ENCODE measurements around the gene EPG5. TPM values are rescaled to one million over a fixed set of nuclear protein-coding genes. Genes with fewer than 3 reads are reported as not detected.

The EPG5 gene
- total and polyA plus RNA-seq, 7 experiments from 2014 or later: 6.3 to 54.8 (median 26.8) TPM

GRCh38 chr18:45984546-45985235, 17.6 kb upstream of the EPG5 start:
- CTCF ChIA-PET: no interaction called here
- no peaks in the 10 kb centered on the region for H3K27me3 ChIP-seq (ENCODE audit: control insufficient read depth in 2 of 2, insufficient read depth in 2 of 2, low read length in 2 of 2)
- H3K36me3 ChIP-seq (ENCODE audit: control insufficient read depth in 2 of 3, insufficient read depth in 3 of 3, low read length in 3 of 3): peaks cover 0 to 9% (median 0%) of the 10 kb centered on the region in 3 experiments
- H3K4me1 ChIP-seq (ENCODE audit: control insufficient read depth in 2 of 2, insufficient read depth in 2 of 2, low read length in 2 of 2): no peaks in the 10 kb centered on the region
- intact Hi-C loops (cut with micrococcal nuclease): no loop called here
- DNase-seq (no peak), ATAC-seq (no peak)
- no peaks in the 10 kb centered on the region for H3K27me3 Mint-ChIP-seq
- H3K36me3 Mint-ChIP-seq: peaks cover 9 to 30% (median 15%) of the 10 kb centered on the region in 5 donors
- POLR2A ChIA-PET: no interaction called here
- H3K27ac ChIP-seq (ENCODE audit: low read depth, low read length): no peak overlapping the region
- peak overlapping the region in 2 of 9 donors; percentile 1 to 11 for H3K27ac Mint-ChIP-seq
- no peak overlapping the region for H3K4me3 Mint-ChIP-seq
- H3K4me3 ChIP-seq (ENCODE audit: low read length): no peak overlapping the region
- H3K9me3 ChIP-seq (ENCODE audit: control insufficient read depth in 2 of 3, low read length in 3 of 3): no peaks in the 10 kb centered on the region
- H3K9me3 Mint-ChIP-seq: peaks cover 0 to 3% (median 0%) of the 10 kb centered on the region in 11 donors
- no peaks in the 10 kb centered on the region for H3K4me1 Mint-ChIP-seq

GRCh38 chr18:45981821-45982220, 14.7 kb upstream of the EPG5 start:
- CTCF ChIA-PET: interaction anchor here (0.7 kb wide), 1 partner anchor 40 kb away, joined by 3 read pairs; no protein-coding TSS in a partner anchor
- ATAC-seq: no peak
- no peak overlapping the region for H3K27ac ChIP-seq (ENCODE audit: low read depth, low read length)

GRCh38 chr18:45980229-45980628, 13.1 kb upstream of the EPG5 start:
- no peak overlapping the region for H3K4me3 Mint-ChIP-seq
- no peaks in the 10 kb centered on the region for H3K4me1 ChIP-seq (ENCODE audit: control insufficient read depth in 2 of 2, insufficient read depth in 2 of 2, low read length in 2 of 2)
- peaks cover 0 to 6% (median 4%) of the 10 kb centered on the region in 5 donors for H3K36me3 Mint-ChIP-seq
- H3K27ac ChIP-seq (ENCODE audit: low read depth, low read length): no peak overlapping the region
- intact Hi-C loops (cut with micrococcal nuclease): no loop called here
- peaks cover 0 to 4% (median 0%) of the 10 kb centered on the region in 7 donors for H3K4me1 Mint-ChIP-seq
- peaks cover 0 to 3% (median 0%) of the 10 kb centered on the region in 3 experiments for H3K36me3 ChIP-seq (ENCODE audit: control insufficient read depth in 2 of 3, insufficient read depth in 3 of 3, low read length in 3 of 3)
- H3K9me3 ChIP-seq (ENCODE audit: control insufficient read depth in 2 of 3, low read length in 3 of 3): no peaks in the 10 kb centered on the region
- no peaks in the 10 kb centered on the region for H3K27me3 ChIP-seq (ENCODE audit: control insufficient read depth in 2 of 2, insufficient read depth in 2 of 2, low read length in 2 of 2)
- no peak for DNase-seq
- no peak overlapping the region for H3K27ac Mint-ChIP-seq
- no peaks in the 10 kb centered on the region for H3K27me3 Mint-ChIP-seq
- POLR2A ChIA-PET: no interaction called here
- no peak overlapping the region for H3K4me3 ChIP-seq (ENCODE audit: low read length)
- CTCF ChIA-PET: no interaction called here
- no peak for ATAC-seq
- no peaks in the 10 kb centered on the region for H3K9me3 Mint-ChIP-seq

More at GRCh38 chr18:45981821-45982220, 14.7 kb upstream of the EPG5 start:
- H3K9me3 ChIP-seq (ENCODE audit: control insufficient read depth in 2 of 3, low read length in 3 of 3): no peaks in the 10 kb centered on the region
- H3K27ac Mint-ChIP-seq: peak overlapping the region in 1 of 9 donors; percentile 54
- H3K4me1 Mint-ChIP-seq: peaks cover 0 to under 1% (median 0%) of the 10 kb centered on the region in 7 donors
- no peak for DNase-seq
- intact Hi-C loops (cut with micrococcal nuclease): no loop called here
- no peak overlapping the region for H3K4me3 ChIP-seq (ENCODE audit: low read length)
- H3K9me3 Mint-ChIP-seq: no peaks in the 10 kb centered on the region
- no peaks in the 10 kb centered on the region for H3K27me3 Mint-ChIP-seq
- POLR2A ChIA-PET: no interaction called here
- H3K36me3 Mint-ChIP-seq: peaks cover 0 to 6% (median 4%) of the 10 kb centered on the region in 5 donors
- no peaks in the 10 kb centered on the region for H3K27me3 ChIP-seq (ENCODE audit: control insufficient read depth in 2 of 2, insufficient read depth in 2 of 2, low read length in 2 of 2)
- no peaks in the 10 kb centered on the region for H3K4me1 ChIP-seq (ENCODE audit: control insufficient read depth in 2 of 2, insufficient read depth in 2 of 2, low read length in 2 of 2)
- H3K4me3 Mint-ChIP-seq: no peak overlapping the region
- peaks cover 0 to 3% (median 0%) of the 10 kb centered on the region in 3 experiments for H3K36me3 ChIP-seq (ENCODE audit: control insufficient read depth in 2 of 3, insufficient read depth in 3 of 3, low read length in 3 of 3)

- Histone ChIP-seq H3K4me3 (ENCODE audit: low read length) (no peak overlapping the region), H3K9me3 (ENCODE audit: control insufficient read depth in 2 of 3, low read length in 3 of 3) (no peaks in the 10 kb centered on the region), H3K4me1 (ENCODE audit: control insufficient read depth in 2 of 2, insufficient read depth in 2 of 2, low read length in 2 of 2) (peaks cover 0 to 6% of the 10 kb centered on the region in 2 donors), H3K36me3 (ENCODE audit: control insufficient read depth in 2 of 3, insufficient read depth in 3 of 3, low read length in 3 of 3) (no peaks in the 10 kb centered on the region), H3K27me3 (ENCODE audit: control insufficient read depth in 2 of 2, insufficient read depth in 2 of 2, low read length in 2 of 2) (no peaks in the 10 kb centered on the region), H3K27ac (ENCODE audit: low read depth, low read length) (no peak overlapping the region)
- peaks cover 0 to 4% (median 0%) of the 10 kb centered on the region in 5 donors for H3K36me3 Mint-ChIP-seq
- no peak overlapping the region for H3K27ac Mint-ChIP-seq
- no peaks in the 10 kb centered on the region for H3K27me3 Mint-ChIP-seq
- intact Hi-C loops (cut with micrococcal nuclease): no loop called here
- ChIA-PET POLR2A (no interaction called here), CTCF (interaction anchor here (0.8 kb wide), 1 partner anchor 95 kb away, joined by 4 read pairs; no protein-coding TSS in a partner anchor)
- no peaks in the 10 kb centered on the region for H3K9me3 Mint-ChIP-seq
- H3K4me1 Mint-ChIP-seq: peaks cover 0 to 9% (median 7%) of the 10 kb centered on the region in 7 donors
- H3K4me3 Mint-ChIP-seq: no peak overlapping the region
- no peak for DNase-seq
- ATAC-seq: no peak
These were observed 11.0 kb upstream of the EPG5 start for GRCh38 chr18:45978084-45978483.

DNA sequence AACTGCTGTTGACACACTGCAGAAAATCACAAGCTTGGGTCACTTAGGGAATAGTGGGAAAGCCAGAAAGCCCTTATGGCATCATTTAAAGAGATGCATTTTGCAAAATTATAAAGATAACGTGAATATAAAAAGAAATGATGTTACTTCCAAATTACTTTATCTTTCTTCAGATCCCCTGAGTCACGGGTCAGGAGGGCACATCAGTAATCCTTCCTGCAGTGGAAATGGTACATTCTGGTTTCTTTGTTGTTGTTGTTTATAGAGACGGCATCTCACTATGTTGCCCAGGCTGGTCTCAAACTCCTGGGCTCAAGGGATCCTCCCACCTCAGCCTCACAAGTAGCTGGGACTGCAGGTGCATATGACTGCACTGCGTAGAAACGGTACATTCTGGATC, 9.8 kb upstream of the EPG5 start:
- peak overlapping the region in 1 of 9 donors; percentile 15 for H3K27ac Mint-ChIP-seq
- H3K36me3 ChIP-seq (ENCODE audit: control insufficient read depth in 2 of 3, insufficient read depth in 3 of 3, low read length in 3 of 3): no peaks in the 10 kb centered on the region
- H3K4me3 Mint-ChIP-seq: no peak overlapping the region
- peaks cover 0 to 9% (median 7%) of the 10 kb centered on the region in 7 donors for H3K4me1 Mint-ChIP-seq
- H3K27me3 ChIP-seq (ENCODE audit: control insufficient read depth in 2 of 2, insufficient read depth in 2 of 2, low read length in 2 of 2): no peaks in the 10 kb centered on the region
- H3K4me1 ChIP-seq (ENCODE audit: control insufficient read depth in 2 of 2, insufficient read depth in 2 of 2, low read length in 2 of 2): peaks cover 0 to 6% of the 10 kb centered on the region in 2 donors
- ChIA-PET POLR2A (interaction anchor here (0.6 kb wide), 1 partner anchor 109 kb away, joined by 4 read pairs; no protein-coding TSS in a partner anchor), CTCF (interaction anchor here (0.7 kb wide), 1 partner anchor 97 kb away, joined by 3 read pairs; no protein-coding TSS in a partner anchor)
- DNase-seq (no peak), ATAC-seq (no peak)
- H3K36me3 Mint-ChIP-seq: no peaks in the 10 kb centered on the region
- no peaks in the 10 kb centered on the region for H3K9me3 ChIP-seq (ENCODE audit: control insufficient read depth in 2 of 3, low read length in 3 of 3)
- H3K9me3 Mint-ChIP-seq: no peaks in the 10 kb centered on the region
- H3K4me3 ChIP-seq (ENCODE audit: low read length): no peak overlapping the region
- no peak overlapping the region for H3K27ac ChIP-seq (ENCODE audit: low read depth, low read length)
- no peaks in the 10 kb centered on the region for H3K27me3 Mint-ChIP-seq
- intact Hi-C loops (cut with micrococcal nuclease): no loop called here

- POLR2A ChIA-PET: no interaction called here
- no peak overlapping the region for H3K4me3 ChIP-seq (ENCODE audit: low read length)
These were observed 9.4 kb upstream of the EPG5 start for GRCh38 chr18:45976566-45976965.

More at GRCh38 chr18:45976566-45976965, 9.4 kb upstream of the EPG5 start:
- Mint-ChIP-seq H3K9me3 (no peaks in the 10 kb centered on the region), H3K27ac (peak overlapping the region in 1 of 9 donors; percentile 38), H3K4me1 (peaks cover 0 to 9% (median 7%) of the 10 kb centered on the region in 7 donors), H3K27me3 (no peaks in the 10 kb centered on the region), H3K4me3 (no peak overlapping the region), H3K36me3 (no peaks in the 10 kb centered on the region)
- intact Hi-C loops (cut with micrococcal nuclease): no loop called here
- Histone ChIP-seq H3K9me3 (ENCODE audit: control insufficient read depth in 2 of 3, low read length in 3 of 3) (no peaks in the 10 kb centered on the region), H3K27ac (ENCODE audit: low read depth, low read length) (no peak overlapping the region), H3K4me1 (ENCODE audit: control insufficient read depth in 2 of 2, insufficient read depth in 2 of 2, low read length in 2 of 2) (peaks cover 0 to 6% of the 10 kb centered on the region in 2 donors), H3K36me3 (ENCODE audit: control insufficient read depth in 2 of 3, insufficient read depth in 3 of 3, low read length in 3 of 3) (no peaks in the 10 kb centered on the region), H3K27me3 (ENCODE audit: control insufficient read depth in 2 of 2, insufficient read depth in 2 of 2, low read length in 2 of 2) (no peaks in the 10 kb centered on the region)
- ATAC-seq: no peak
- CTCF ChIA-PET: interaction anchor here (0.7 to 1.2 kb wide), 2 partner anchors 97 to 311 kb away, joined by 3 read pairs; no protein-coding TSS in a partner anchor
- DNase-seq: no peak

Data from naive thymus-derived CD4-positive, alpha-beta T cell (primary cell).